ENCODE data around the gene GMEB2.
"Not testable (repeated sequence)": the region's sequence is repeated elsewhere in the genome, so short reads cannot be mapped to it uniquely, and the experiment has no call there.

Gene GMEB2

GRCh38 chr20:63636752-63637628, 10.1 kb upstream of the GMEB2 start:
- no peak for DNase-seq

DNA sequence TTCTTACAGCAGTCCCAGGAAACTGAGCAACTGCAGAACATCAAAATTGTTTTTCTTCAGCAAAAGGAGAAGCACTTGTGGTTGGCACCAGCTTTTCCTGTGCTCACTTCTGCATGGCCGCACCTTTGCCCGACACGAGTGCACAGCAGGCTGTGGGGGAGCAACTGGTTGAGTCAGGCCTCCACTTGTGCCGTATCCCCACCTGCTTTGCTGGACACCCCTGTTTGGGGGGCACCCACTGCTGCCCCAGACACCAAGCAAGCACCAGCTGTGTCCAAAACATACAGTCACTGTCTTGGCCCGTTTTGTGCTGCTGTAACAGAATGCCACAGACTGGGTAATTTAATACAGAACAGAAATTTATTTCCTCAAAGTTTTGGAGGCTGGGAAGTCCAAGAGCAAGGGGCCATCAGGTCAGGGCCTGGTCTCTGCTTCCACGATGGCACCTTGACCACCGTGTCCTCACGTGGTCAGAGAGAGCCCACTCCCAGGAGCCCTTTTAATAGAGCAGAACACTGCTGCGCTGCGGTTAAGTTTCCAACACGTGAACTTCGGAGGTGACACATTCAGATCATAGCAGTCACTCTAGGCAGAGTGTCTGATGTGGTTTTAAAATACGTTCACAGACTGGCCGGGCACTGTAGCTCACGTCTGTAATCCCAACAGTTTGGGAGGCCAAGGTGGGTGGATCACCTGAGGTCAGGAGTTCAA, 8.7 kb upstream of the GMEB2 start:
- no peak for DNase-seq

GRCh38 chr20:63633732-63634131, 6.8 kb upstream of the GMEB2 start:
- no peak for DNase-seq

DNA sequence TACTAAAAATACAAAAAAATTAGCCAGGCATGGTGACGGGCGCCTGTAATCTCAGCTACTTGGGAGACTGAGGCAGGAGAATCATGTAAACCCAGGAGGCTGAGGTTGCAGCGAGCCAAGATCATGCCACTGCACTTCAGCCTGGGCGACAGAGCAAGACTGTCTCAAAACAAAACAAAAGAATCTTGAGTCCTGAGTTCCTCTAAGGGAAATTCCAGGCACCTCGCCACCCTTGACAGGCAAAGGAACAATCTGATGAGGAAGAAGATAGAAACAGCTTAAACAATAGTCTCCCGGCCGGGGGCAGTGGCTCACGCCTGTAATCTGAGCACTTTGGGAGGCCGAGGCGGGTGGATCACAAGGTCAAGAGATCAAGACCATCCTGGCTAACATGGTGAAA, 4.5 kb upstream of the GMEB2 start:
- DNase-seq, result not testable (repeated sequence)

DNA sequence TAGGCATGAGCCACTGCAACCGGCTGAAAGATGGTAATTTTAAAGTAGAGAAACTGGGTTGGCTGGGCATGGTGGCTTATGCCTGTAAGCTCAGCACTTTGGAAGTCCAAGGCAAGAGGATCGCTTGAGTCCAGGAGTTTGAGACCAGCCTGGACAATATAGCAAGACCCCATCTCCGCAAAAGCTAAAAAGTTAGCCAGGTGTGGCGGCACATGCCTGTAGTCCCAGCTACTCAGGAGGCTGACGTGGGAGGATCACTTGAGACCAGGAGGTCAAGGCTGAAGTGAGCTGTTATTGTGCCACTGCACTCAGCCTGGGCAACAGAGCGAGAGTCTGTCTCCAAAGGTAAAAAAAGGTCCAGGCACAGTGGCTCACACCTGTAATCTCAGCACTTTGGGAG, 4.1 kb upstream of the GMEB2 start:
- DNase-seq, result not testable (repeated sequence)

DNA sequence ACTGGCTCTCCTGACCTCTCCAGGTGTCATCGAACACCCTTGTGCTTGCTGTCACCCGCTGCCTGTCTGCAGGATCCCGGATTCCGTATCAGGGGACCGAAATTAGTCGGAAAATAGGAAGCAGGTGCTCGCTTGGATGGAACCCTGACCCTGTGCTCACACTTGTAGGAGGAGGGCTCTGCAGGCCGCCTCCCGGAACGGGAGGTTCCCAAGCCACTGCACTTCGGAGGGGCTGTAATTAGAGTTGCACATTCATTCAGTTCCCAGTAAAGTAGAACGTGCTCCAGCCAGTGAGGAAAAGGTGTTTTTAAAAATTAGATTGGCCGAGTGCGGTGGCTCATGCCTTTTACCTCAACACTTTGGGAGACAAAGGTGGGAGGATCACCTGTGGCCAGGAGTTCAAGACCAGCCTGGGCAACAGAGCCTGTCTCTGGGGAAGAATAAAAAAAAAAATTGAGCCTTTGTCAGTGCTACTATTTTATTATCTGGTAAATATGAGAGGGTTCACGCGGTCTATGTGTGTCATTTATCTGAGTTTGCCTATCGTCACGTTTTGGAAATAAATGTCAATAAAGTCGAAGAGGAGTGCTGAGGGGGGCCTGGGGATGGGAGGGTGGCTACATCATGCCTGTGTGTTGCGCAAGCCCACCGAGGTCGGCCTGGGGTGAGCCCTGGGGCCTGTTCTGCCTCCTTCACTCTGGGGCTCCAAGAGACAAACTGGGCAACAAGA, 1.5 kb upstream of the GMEB2 start:
- DNase-seq, result no peak

DNA sequence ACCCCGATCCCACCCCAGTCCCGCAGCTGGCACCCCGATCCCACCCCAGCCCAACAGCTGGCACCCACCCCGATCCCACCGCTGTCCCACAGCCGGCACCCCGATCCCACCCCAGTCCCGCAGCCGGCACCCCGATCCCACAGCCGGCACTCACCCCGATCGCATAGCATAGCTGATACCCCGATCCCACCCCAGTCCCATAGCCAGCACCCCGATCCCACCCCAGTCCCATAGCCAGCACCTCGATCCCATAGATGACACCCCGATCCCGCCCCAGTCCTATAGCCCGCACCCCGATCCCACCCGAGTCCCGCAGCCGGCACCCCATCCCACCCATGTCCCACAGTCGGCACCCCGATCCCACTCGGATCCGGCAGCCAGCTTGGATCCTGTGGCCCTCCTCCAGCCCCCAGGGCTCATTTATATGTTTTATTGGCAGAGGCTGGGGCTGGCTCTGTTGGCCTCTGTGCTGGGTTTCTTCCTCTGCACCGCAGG, 897 bp upstream of the GMEB2 start:
- DNase-seq, result no peak

- peak; percentile 39 for DNase-seq
These were observed 339 bp upstream of the GMEB2 start for GRCh38 chr20:63627129-63627750.

GRCh38 chr20:63625771-63626423, 1.0 kb downstream of the GMEB2 start:
- DNase-seq, result no peak

- no peak for DNase-seq
These were observed 2.4 kb downstream of the GMEB2 start for GRCh38 chr20:63624486-63624885.

DNA sequence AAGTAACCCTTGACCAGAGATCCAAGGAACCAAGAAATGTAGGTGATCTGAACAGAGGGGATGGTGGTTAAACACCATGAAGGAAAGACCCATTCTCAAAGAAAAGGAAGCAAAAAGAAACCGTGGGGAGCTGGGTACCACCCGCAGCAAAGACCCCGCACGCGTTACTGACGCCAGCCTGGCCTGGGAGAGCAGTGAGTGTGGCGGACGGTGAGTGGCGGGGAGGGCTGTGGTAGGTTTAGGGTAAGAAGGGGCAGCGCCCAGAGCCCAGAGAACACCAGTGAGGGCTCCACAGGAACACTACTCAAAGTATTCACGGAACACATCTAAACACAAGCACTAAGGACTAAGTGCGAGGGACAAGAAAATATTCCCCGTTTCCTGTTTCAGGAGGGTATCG, 4.2 kb downstream of the GMEB2 start:
- no peak for DNase-seq

GRCh38 chr20:63622096-63622495, 4.8 kb downstream of the GMEB2 start:
- no peak for DNase-seq

DNA sequence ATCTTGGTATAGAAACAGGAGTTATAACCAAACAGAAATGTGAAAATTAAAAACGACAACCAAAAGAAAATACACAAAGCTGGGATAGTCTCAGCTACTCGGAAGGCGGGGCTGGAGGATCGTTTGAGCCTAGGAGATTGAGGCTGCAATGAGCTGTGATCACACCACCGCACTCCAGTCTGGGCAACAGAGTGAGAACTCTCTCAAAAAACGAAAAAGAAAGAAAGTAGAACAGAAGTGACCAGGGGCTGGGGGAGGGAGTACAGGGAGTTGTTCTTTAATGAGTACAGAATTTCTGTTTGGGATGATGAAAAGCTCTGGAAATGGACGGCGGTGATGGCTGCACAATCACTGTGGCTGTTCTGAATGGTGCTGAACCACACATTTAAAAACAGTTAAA, 5.9 kb downstream of the GMEB2 start:
- DNase-seq, result no peak

- no peak for DNase-seq
These were observed 7.4 kb downstream of the GMEB2 start for GRCh38 chr20:63619505-63619904.

DNA sequence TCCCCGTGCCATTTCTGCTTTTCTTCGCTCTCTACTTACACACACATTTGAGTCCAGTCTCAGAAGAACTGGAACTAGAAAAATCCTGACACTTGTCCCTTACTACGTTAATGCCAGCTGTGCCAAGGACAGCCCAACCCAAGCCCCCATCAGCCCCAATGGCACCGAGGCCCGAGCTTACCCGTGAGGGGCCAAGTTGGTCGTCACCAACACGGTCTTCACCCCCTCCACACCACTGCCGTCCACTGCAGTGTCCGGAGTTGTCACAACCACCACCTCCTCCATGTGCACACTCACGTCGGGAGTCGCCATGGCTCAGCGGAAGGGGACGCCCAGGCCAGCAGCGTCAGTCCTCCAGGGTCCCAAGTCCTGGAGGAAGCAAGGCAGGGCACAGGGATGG, 7.8 kb downstream of the GMEB2 start:
- DNase-seq, result no peak

GRCh38 chr20:63618291-63618980, 8.5 kb downstream of the GMEB2 start:
- no peak for DNase-seq

DNA sequence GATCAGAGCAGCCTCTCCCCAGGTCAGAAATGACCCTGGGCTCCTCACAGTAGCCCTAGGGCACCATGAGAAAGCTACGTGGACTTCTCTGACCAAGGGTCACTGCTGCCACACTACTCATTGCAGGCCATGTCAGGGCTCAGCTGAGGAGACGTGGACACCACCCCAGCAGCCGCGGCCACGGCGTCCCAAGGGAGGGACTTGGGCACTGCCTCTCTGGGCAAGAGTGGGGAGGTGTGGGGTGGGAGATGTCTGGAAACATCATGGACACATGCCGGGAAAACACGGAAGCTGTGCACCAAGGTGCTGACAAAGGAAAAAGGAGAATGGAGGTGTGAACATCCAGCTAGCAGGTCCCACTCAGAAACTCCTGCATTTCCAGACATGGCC, 9.0 kb downstream of the GMEB2 start:
- DNase-seq, result no peak

GRCh38 chr20:63617092-63617875, 9.6 kb downstream of the GMEB2 start:
- no peak for DNase-seq

DNA sequence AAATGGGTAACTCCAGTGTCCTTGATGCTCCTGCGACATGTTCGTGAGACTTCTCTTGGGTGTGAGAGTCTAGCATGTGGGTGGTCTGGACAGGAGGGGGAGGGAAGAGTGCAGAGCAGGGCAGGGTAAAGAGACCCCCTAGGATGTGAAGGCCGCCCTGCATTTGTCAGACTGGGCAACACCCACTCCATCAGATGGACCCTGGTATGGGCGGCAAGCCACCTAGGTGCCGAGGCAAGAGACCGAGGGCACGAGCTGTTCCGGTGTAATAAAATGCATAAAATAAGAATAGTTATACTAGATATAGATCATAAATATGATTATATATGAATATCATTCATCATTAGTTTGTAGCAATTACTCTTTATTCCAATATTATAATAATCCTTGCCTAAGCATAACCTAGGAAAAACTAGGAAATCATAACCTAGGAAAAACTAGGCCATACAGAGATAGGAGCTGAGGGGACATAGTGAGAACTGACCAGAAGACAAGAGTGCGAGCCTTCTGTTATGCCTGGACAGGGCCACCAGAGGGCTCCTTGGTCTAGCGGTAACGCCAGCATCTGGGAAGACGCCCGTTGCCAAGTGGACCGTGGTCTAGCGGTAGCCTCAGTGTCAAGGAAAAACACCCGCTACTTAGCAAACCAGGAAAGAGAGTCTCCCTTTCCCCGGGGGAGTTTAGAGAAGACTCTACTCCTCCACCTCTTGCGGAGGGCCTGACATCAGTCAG, 12.9 kb downstream of the GMEB2 start:
- not testable (repeated sequence) for DNase-seq

GRCh38 chr20:63612276-63612931, 14.5 kb downstream of the GMEB2 start:
- no peak for DNase-seq
